Coronary artery (tissue), 2 donors: ENCODE results near the gene ASPHD1.
A peak's percentile ranks its signal among the peaks of the same experiment; 100 is the strongest.
"Not testable (repeated sequence)": the region's sequence is repeated elsewhere in the genome, so short reads cannot be mapped to it uniquely, and the experiment has no call there.

Experiments used
- DNase-seq: peaks from one replicate; pipeline ENCODE4 v3.0.0-alpha.2; 2017; ENCODE audit warnings: low spot score
- H3K27ac ChIP-seq, 2 donors: fragments of 200-600 bp; sonication (generic); one replicate each; pipeline ENCODE4 v1.5.1; 2016 to 2019
- H3K4me3 ChIP-seq: fragments of 200-600 bp; sonication (generic); 2 replicates; pipeline ENCODE4 v1.5.1; 2016; ENCODE audit warnings: mild to moderate bottlenecking, moderate library complexity
- TF ChIP-seq, protein P1 (sequence below): fragments of 200-600 bp; sonication (generic); IDR thresholded peaks from one replicate; pipeline ENCODE4 v1.5.1; 2019; ENCODE audit warnings: antibody characterized with exemption

Gene ASPHD1

DNA sequence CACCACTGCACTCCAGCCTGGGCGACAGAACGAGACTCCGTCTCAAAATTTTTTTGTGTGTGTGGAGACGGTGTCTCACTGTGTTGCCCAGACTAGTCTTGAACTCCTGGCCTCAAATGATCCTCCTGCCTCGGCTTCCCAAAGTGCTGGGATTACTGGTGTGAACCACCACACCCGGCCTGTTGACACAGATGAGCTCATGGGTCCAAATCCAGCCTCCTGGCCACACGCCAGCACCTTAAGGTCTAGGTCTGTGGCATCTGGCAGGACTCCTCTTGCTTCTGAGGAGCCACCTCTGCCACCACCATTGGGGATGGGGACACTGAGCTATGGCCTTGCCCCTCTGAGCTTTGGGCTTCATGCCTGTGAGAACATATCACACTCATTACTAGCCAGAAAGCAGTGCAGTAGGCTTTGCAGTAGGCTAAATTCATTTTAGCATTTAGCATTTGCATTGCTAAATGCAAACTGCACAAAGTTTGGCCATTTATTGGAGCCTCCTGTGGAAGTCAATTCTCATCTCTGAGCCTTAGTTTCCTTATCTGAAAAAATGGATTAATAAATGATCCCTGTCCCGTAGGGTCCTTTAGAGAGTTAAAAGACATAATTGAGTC lies 31.8 kb upstream of the ASPHD1 start:
- H3K4me3 ChIP-seq = no peak overlapping the region
- H3K27ac ChIP-seq = no peak overlapping the region
- TF ChIP-seq, protein P1, sequence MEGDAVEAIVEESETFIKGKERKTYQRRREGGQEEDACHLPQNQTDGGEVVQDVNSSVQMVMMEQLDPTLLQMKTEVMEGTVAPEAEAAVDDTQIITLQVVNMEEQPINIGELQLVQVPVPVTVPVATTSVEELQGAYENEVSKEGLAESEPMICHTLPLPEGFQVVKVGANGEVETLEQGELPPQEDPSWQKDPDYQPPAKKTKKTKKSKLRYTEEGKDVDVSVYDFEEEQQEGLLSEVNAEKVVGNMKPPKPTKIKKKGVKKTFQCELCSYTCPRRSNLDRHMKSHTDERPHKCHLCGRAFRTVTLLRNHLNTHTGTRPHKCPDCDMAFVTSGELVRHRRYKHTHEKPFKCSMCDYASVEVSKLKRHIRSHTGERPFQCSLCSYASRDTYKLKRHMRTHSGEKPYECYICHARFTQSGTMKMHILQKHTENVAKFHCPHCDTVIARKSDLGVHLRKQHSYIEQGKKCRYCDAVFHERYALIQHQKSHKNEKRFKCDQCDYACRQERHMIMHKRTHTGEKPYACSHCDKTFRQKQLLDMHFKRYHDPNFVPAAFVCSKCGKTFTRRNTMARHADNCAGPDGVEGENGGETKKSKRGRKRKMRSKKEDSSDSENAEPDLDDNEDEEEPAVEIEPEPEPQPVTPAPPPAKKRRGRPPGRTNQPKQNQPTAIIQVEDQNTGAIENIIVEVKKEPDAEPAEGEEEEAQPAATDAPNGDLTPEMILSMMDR = no peak
- no peak for DNase-seq

DNA sequence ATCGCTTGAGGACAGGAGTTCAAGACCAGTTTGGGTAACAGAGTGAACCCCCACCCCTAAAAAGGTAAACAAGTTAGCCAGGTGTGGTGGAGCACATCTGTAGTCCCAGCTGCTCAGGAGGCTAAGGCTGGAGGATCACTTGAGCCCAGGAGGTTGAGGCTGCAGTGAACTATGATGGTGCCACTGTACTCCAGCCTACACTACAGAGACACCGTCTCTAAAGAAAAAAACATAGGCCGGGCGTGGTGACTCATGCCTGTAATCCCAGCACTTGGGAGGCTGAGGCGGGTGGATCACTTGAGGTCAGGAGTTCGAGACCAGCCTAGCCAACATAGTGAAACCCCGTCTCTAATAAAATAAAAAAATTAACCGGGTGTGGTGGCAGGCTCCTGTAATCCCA lies 31.2 kb upstream of the ASPHD1 start:
- H3K27ac ChIP-seq, DNase-seq, H3K4me3 ChIP-seq: not testable (repeated sequence)

DNA sequence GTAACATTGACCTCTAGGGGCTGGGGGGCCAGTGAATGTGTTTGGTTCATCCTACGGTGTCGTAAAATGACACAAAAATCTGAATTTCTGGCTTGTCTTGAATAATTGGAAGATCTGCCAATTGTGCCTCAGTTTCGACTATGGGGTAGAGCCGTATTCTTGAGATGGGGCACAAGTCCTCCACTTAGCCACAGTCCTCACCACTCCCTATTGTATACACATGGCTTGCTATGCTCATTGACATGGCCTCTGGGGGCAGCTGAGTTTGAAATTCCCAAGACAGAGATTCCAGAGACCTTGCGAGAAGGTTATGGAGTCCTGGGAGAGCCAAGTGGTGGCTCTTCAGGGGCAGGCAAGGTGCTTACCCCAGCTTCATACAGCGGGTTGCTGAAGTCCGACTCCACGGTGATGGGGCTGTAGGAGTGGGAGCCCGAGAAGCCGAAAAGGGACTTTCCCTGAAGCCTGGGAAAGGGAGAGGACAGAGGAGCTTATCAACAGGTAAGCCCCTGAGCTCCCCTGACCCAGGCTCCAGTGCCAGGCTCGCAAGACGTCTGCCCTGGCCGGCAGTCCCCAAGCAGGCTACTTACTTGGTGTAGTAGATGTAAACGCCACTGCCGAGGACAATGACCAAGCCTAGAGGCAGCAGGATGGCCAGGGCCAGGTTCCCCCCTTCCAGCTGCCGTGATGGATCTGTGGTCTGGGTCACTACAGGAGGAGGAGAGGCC lies 28.3 kb upstream of the ASPHD1 start:
- DNase-seq = no peak
- Histone ChIP-seq H3K27ac (no peak overlapping the region), H3K4me3 (no peak overlapping the region)
- TF ChIP-seq, protein P1 = no peak

DNA sequence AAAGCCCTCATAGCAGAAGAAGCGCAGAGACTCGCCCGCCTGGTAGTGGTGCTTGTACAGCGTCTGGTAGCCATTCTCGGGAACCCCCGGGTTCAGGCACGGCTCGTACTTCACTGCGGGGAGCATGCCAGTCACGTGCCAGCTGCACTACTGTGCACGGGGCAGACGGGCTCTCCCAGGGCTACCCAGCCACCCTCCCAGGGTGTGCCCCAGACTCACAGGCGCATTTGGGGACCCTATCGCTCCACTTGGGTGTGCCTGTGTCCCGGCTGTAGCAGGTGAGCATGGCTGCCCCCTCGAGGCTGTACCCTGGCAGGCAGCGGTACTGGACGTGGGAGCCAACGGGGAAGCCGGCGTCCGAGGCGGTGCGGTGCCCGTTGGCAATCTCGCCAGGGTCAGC lies 27.0 kb upstream of the ASPHD1 start:
- H3K27ac ChIP-seq = no peak overlapping the region
- TF ChIP-seq, protein P1 = no peak
- no peak overlapping the region for H3K4me3 ChIP-seq
- no peak for DNase-seq

DNA sequence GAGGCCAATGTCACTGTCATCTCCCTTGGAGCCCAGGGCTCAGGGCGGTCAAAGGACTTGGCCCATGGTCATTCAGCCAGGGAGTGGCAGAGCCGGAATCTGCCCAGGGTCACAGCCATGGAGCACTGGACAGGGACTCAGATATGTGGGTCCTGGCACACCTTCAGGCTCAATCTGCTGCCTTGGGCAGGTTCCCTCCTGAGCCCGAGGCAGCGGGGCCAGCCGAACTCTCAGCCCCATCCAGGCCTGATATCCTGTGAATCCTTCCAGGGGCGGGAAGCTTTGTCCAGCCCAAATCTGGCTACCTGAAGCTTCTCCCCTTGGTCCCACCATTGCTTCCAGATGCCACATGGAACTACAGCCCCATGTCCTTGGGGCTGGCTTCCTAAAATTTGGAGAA lies 25.1 kb upstream of the ASPHD1 start:
- no peak for DNase-seq
- Histone ChIP-seq H3K4me3 (no peak overlapping the region), H3K27ac (no peak overlapping the region)
- TF ChIP-seq, protein P1 = no peak

DNA sequence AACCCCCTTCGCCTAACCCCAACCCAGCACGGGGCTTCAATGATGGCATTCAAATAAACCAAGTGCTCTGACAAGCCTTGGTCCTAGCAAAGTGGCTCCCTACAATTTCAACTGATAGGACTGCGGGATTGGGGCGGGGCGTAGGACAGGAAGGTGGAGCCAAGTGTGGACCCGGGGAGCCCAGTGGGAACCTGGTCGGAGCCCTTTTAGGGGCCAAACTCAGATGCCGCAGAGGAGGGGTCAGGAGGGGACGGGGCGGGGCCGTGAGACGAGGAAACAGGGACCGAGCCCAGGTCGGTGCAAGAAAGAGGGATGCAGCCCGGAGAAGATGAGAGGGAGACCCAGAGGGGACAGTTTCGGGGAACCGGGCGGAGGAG lies 24.1 kb upstream of the ASPHD1 start:
- Histone ChIP-seq H3K4me3 (peak overlapping the region; percentile 35), H3K27ac (no peak overlapping the region)
- no peak for DNase-seq
- TF ChIP-seq, protein P1 = no peak

DNA sequence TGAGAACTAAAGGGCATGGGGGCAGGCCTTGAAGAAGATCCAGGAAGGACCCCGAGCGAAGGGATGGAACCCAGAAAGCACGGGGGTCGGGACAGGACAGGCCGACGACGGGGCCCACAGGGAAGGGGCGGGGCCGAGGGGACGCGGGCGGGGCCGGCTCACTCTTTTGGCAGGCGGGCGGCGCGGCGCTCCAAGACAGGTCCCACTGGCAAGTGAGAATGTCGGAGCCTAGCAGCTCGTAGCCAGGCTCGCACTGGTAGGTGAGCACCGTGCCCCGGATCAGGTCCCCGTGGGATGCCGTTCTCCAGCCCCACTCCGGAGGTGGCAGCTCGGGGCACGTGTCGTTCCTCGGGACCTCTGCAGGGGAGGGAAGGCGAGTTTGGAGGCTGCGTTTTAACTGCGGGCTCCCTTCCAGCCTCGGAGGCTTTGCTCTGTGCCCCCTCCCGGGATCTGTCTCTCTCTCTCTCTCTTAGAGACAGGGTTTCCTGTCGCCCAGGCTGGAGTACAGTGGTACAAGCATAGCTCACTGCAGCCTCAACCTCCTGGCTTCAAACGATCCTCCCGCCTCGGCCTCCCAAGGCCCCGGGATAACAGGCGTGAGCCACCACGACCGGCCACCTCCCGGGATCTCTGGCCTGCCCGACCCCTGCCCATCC lies 23.6 kb upstream of the ASPHD1 start:
- Histone ChIP-seq H3K4me3 (peak overlapping the region; percentile 35), H3K27ac (no peak overlapping the region)
- no peak for DNase-seq
- TF ChIP-seq, protein P1 = no peak
